Activated naive CD4-positive, alpha-beta T cell treated with anti-CD3 and anti-CD28 coated beads, Interleukin-2, amount 50 U/mL, for 72 hours (primary cell): ENCODE measurements around the gene BABAM2. TPM values are rescaled to one million over a fixed set of nuclear protein-coding genes. Genes with fewer than 3 reads are reported as not detected.
A peak's percentile ranks its signal among the peaks of the same experiment; 100 is the strongest.
"Not testable (repeated sequence)": the region's sequence is repeated elsewhere in the genome, so short reads cannot be mapped to it uniquely, and the experiment has no call there.

Source experiments
- ATAC-seq, 2 donors: fragments of 150-1000 bp; cut with Tn5 transposase; 2 replicates each; pipeline ENCODE4 v1.10.0; 2021; ENCODE audit warnings: mild to moderate bottlenecking in 2 of 2, moderate library complexity in 2 of 2
- DNase-seq, 2 donors: peaks; one replicate each; pipeline ENCODE4 v3.0.0; 2021 to 2022; ENCODE audit warnings: low spot score in 2 of 2
- H3K27ac Mint-ChIP-seq, 2 donors: one replicate each; pipeline ENCODE4 v1.8.0; 2022; ENCODE audit warnings: mild to moderate bottlenecking in 2 of 2, mixed read lengths in 2 of 2
- H3K36me3 Mint-ChIP-seq, 2 donors: one replicate each; pipeline ENCODE4 v1.8.0; 2022; ENCODE audit warnings: mixed read lengths in 2 of 2
- H3K9me3 Mint-ChIP-seq, 2 donors: one replicate each; pipeline ENCODE4 v1.8.0; 2022; ENCODE audit warnings: mixed read lengths in 2 of 2
- total RNA-seq, 2 donors: library from RNA; stranded (reverse); gene quantifications; one replicate each; pipeline ENCODE4 v1.2.3, GENCODE V29; 2022

Gene BABAM2
- total RNA-seq, 2 donors from 2014 or later, result 45.2 to 59.8 TPM

GRCh38 chr2:27953077-27953476 is 62.5 kb downstream of the BABAM2 start:
- no peak for ATAC-seq
- no peak for DNase-seq
- peaks cover 0 to 57% of the 10 kb centered on the region in 2 donors for H3K36me3 Mint-ChIP-seq
- H3K27ac Mint-ChIP-seq, result no peak overlapping the region
- H3K9me3 Mint-ChIP-seq, result peaks cover 0 to 15% of the 10 kb centered on the region in 2 donors

GRCh38 chr2:27954221-27954673 is 63.7 kb downstream of the BABAM2 start:
- H3K9me3 Mint-ChIP-seq, result peaks cover 0 to 15% of the 10 kb centered on the region in 2 donors
- DNase-seq (no peak), ATAC-seq (peak; percentile 52 to 62)
- H3K36me3 Mint-ChIP-seq, result peaks cover 0 to 54% of the 10 kb centered on the region in 2 donors
- H3K27ac Mint-ChIP-seq, result peak overlapping the region; percentile 89 to 92

DNA sequence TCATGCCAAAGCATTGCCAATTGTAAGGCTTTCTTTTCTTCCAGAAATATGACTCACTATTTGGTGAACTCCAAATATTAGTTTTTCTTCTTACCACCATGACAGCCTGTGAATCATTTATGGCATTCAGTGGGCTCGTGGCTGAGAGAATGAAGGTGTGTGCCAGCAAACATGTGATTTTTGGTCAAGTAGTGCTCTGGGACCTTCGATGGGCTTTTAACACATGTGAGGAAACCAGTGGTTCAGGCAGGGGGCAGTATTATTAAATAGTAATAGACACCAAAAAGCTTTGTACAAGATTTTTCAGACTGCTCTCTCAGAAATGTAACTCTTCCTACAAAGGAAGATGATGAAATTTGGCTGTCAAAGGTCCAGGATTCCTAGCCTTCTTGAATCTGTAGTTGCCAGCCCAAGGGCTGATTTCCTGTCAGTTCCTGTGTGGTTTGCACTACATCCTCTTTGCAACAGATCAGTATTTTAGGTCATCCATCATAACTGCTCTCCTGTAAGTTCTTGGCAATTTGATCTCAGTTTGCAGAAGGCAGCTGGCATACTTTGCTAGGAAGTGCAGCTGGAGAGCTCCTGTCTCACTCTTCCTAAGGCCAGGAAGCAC is 64.3 kb downstream of the BABAM2 start:
- Mint-ChIP-seq H3K36me3 (peaks cover 0 to 50% of the 10 kb centered on the region in 2 donors), H3K9me3 (peaks cover 0 to 15% of the 10 kb centered on the region in 2 donors), H3K27ac (peak overlapping the region; percentile 89 to 92)
- DNase-seq (peak; percentile 63 to 65), ATAC-seq (peak; percentile 85)

DNA sequence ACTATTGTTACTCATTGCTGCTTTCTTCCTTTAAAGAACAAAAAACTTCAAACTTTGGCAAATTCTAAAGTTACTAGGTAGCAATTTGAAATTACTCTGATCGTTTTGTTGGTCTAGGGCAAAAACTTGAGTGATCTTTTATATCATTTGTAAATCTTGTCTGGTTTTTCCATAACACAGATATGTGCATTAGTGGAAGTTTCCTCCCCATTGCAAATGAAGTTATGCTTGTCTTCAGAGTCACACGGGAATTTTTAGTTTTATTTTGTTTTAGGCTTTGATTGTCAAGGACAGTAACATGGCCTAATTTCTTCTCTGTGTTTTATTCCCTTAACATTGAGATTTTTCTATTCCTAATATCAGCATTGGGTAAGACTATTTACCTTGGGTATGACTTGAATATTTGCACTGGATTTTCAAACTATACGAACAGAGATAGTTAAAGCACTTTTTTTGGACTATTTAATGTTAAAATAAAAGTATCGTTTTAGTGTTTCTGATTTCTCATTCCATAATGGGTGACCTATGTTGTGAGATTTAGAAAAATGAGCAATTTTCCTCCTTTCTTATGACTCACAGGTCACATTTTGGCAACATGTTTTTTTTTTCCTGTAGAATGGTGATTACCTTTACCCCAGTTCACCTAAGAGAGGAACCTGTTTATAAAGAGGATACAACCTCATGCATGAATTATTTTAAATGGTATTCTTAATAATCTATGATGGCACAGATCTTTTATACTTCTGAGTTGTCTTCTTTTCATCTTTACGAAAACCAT is 65.0 kb downstream of the BABAM2 start:
- Mint-ChIP-seq H3K36me3 (peaks cover 0 to 49% of the 10 kb centered on the region in 2 donors), H3K9me3 (peaks cover 0 to 15% of the 10 kb centered on the region in 2 donors), H3K27ac (peak overlapping the region; percentile 89 to 92)
- DNase-seq (no peak), ATAC-seq (peak; percentile 36 to 47)

- Mint-ChIP-seq H3K27ac (no peak overlapping the region), H3K9me3 (peaks cover 0 to 12% of the 10 kb centered on the region in 2 donors), H3K36me3 (peaks cover 0 to 35% of the 10 kb centered on the region in 2 donors)
- DNase-seq, result no peak
- no peak for ATAC-seq
These were observed 66.4 kb downstream of the BABAM2 start for GRCh38 chr2:27956888-27957287.

DNA sequence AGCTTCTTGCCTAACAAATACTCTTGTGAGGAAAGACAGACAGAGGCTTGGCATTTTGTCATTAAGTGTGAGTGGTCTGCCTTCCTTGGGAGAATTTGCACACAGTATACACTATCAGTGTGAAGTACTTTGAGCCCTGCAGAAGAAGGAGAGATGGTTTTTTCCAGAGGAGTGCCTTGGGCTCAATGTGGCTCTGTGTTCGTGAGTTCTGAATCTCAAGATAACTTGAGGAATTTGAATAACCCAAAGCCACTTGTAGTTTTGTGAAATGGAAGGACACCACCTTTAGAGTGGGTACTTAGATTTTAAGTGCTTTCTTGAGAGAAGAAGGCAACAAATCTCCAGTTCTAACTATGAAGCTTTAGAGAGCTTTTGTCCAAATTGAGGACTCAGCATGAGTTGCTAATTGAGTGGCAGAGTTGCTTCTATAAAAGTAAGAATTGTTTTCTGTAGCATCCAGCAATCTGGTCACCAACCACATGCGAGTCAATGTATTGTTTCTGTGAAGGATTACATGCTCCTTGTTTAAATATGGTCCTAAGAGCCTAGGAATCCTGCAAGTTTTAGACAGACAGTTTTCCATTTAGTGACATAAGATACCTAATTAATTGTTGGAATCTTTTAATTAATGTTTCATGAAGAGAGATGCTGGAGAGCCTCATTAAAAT is 68.3 kb downstream of the BABAM2 start:
- DNase-seq (no peak), ATAC-seq (no peak)
- Mint-ChIP-seq H3K27ac (peak overlapping the region in 1 of 2 donors; percentile 63), H3K9me3 (no peaks in the 10 kb centered on the region), H3K36me3 (peaks cover 0 to 28% of the 10 kb centered on the region in 2 donors)

- Mint-ChIP-seq H3K9me3 (no peaks in the 10 kb centered on the region), H3K27ac (peak overlapping the region; percentile 19 to 63), H3K36me3 (peaks cover 0 to 28% of the 10 kb centered on the region in 2 donors)
- no peak for ATAC-seq
- no peak for DNase-seq
These were observed 69.0 kb downstream of the BABAM2 start for GRCh38 chr2:27959496-27959895.

DNA sequence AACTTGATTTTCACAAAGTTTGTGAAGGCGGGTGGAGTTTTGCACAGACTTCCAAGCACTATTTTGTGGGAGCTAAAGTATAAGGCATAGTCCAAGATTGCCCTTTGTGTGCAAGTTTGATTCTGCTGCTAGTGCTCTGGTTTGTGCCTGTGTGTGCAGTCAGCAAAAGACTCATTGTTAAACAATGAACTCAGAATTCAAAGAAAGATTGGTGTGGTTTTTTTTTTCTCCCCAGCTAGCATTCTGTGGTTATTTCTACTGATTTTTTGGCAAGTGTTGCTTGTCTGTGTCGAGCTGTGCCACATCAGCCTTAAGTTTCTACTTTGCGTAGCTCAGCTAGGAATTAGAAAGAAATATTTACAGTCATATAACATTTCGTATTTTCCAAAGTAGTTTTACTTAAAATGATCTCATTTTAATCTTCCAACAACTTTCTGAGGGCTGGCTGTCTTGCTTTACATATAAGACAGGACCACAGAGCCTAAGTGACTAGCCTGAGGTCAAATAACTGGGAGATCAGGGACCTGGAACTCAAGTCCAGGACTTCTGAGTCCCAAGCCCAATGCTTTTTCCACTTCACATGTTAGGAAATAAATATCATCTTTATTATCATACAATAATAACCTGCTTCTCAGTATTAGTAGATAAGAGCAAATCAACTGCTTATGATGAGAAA is 69.8 kb downstream of the BABAM2 start:
- DNase-seq (no peak), ATAC-seq (peak; percentile 59 to 81)
- H3K9me3 Mint-ChIP-seq, result no peaks in the 10 kb centered on the region
- H3K27ac Mint-ChIP-seq, result peak overlapping the region; percentile 40 to 63
- peaks cover 0 to 28% of the 10 kb centered on the region in 2 donors for H3K36me3 Mint-ChIP-seq

DNA sequence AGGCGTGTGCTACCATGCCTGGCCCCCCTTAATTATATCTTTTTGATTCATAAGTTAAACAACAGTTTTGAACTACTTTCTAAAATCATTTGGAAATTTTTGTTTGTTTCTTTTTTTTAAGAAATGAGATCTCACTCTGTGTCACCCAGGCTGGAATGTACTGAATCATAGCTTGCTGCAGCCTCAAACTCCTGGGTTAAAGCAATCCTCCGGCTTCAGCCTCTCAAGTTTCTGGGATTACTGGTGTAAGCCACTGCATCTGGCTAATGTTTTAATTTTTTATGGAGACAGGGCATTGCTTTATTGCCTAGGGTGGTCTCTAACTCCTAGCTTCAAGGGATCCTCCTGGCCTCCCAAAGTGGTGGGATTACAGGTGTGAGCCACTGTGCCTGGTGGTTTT is 71.5 kb downstream of the BABAM2 start:
- ATAC-seq (no peak), DNase-seq (no peak)
- no peak overlapping the region for H3K27ac Mint-ChIP-seq
- H3K36me3 Mint-ChIP-seq, result peaks cover 4 to 25% of the 10 kb centered on the region in 2 donors
- peaks cover 0 to 4% of the 10 kb centered on the region in 2 donors for H3K9me3 Mint-ChIP-seq

GRCh38 chr2:27963472-27963871 is 72.9 kb downstream of the BABAM2 start:
- H3K36me3 Mint-ChIP-seq, result peaks cover 15 to 26% of the 10 kb centered on the region in 2 donors
- H3K27ac Mint-ChIP-seq, result no peak overlapping the region
- no peak for DNase-seq
- ATAC-seq, result no peak
- peaks cover 9 to 13% of the 10 kb centered on the region in 2 donors for H3K9me3 Mint-ChIP-seq

DNA sequence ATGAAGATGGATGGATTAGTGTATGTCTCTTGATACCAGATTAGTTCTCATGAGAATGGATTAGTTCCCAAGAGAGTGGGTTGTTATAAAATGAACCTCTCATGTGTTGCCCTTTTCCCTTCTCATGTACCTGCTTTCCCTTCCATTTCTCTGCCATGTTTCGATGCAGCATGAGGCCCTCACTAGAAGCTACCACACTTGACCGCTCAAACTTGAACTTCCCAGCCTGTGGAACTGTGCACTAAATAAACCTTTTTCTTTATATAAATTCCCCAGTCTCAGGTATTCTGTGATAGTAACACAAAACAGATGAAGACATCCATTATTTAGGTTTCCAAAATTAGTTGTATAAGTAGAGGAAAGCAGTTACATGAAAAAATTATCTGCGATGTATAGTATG is 73.5 kb downstream of the BABAM2 start:
- DNase-seq, result no peak
- H3K9me3 Mint-ChIP-seq, result peaks cover 13 to 17% of the 10 kb centered on the region in 2 donors
- no peak for ATAC-seq
- H3K36me3 Mint-ChIP-seq, result peaks cover 20 to 32% of the 10 kb centered on the region in 2 donors
- no peak overlapping the region for H3K27ac Mint-ChIP-seq

GRCh38 chr2:27965841-27966240 is 75.3 kb downstream of the BABAM2 start:
- Mint-ChIP-seq H3K27ac (peak overlapping the region; percentile 27 to 67), H3K9me3 (peaks cover 14 to 23% of the 10 kb centered on the region in 2 donors), H3K36me3 (peaks cover 22 to 44% of the 10 kb centered on the region in 2 donors)
- peak; percentile 90 to 96 for ATAC-seq
- DNase-seq, result no peak

DNA sequence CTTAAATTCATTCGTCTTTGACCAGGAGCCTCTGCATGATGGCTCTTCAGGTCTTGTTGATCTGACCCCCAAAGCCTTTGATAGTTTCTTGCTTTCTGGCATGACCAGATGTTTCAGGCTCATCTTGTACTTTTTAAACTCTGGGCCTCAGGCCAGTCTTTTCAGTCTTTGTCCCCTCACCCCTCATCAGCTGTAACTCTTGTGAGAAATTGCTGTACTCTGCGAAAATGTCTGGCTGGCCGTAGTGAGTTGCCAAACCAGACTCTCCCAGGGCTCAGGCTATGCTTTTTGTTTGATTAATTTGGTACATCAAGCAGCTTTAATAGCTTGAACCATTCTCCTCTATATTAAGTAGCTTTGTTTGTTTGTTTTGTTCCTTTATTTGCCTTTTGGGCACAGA is 75.9 kb downstream of the BABAM2 start:
- Mint-ChIP-seq H3K36me3 (peaks cover 22 to 47% of the 10 kb centered on the region in 2 donors), H3K9me3 (peaks cover 14 to 23% of the 10 kb centered on the region in 2 donors), H3K27ac (no peak overlapping the region)
- DNase-seq, result no peak
- ATAC-seq, result no peak

DNA sequence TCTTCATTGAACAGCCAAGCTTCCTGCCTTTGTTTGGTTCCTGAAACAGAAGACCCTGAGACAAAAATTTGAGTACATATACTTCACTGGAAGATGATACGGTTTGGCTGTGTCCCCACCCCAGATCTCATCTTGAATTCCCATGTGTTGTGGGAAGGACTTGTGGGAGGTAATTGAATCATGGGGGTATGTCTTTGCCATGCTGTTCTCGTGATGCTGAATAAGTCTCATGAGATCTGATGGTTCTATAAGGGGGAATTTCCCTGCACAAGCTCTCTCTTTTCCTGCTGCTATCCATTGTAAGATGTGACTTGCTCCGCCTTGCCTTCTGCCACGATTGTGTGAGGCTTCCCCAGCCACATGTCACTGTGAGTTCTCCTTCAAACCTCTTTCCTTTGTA is 76.5 kb downstream of the BABAM2 start:
- no peak overlapping the region for H3K27ac Mint-ChIP-seq
- peaks cover 22 to 47% of the 10 kb centered on the region in 2 donors for H3K36me3 Mint-ChIP-seq
- DNase-seq (no peak), ATAC-seq (no peak)
- peaks cover 14 to 23% of the 10 kb centered on the region in 2 donors for H3K9me3 Mint-ChIP-seq

DNA sequence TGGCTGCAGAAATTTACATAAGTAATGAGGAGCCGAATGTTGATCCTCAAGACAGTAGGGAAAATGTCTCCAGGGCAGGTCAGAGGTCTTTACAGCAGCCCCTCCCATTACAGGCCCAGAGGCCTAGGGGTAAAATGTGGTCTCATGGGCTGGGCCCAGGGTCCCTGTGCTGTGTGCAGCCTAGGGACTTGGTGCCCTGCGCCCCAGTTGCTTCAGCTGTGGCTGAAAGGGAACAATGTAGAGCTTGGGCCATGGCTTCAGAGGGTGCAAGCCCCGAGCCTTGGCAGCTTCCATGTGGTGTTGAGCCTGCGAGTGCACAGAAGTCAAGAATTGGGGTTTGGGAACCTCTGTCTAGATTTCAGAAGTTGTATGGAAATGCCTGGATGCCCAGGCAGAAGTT is 77.5 kb downstream of the BABAM2 start:
- not testable (repeated sequence) for DNase-seq, ATAC-seq, H3K27ac Mint-ChIP-seq
- peaks cover 14 to 23% of the 10 kb centered on the region in 2 donors for H3K9me3 Mint-ChIP-seq
- peaks cover 22 to 42% of the 10 kb centered on the region in 2 donors for H3K36me3 Mint-ChIP-seq

DNA sequence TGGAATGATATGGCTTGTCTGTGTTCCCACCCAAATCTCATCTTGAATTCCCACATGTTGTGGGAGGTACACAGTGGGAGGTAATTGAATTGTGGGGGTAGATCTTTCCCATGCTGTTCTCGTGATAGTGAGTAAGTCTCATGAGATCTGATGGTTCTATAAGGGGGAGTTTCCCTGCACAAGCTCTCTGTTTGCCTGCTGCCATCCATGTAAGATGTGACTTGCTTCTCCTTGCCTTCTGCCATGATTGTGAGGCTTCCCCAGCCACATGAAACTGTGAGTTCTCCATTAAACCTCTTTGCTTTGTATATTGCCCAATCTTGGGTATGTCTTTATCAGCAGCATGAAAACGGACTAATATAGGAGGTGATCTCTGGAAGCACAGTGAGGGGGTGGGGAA is 78.4 kb downstream of the BABAM2 start:
- not testable (repeated sequence) for ATAC-seq, H3K27ac Mint-ChIP-seq, DNase-seq
- H3K36me3 Mint-ChIP-seq, result peaks cover 22 to 41% of the 10 kb centered on the region in 2 donors
- H3K9me3 Mint-ChIP-seq, result peaks cover 14 to 23% of the 10 kb centered on the region in 2 donors
